NCI-H187 treated with DMSO at 0.1 percent for 48 hours (cell line): ENCODE results near the gene DHX58.

Experiments used
- DNase-seq: peaks from one replicate; lab custom pipeline; 2025; lab: John Stamatoyannopoulos, UW

DHX58 gene

GRCh38 chr17:42109086-42109485 is 3.4 kb downstream of the DHX58 start:
- DNase-seq, result no peak

DNA sequence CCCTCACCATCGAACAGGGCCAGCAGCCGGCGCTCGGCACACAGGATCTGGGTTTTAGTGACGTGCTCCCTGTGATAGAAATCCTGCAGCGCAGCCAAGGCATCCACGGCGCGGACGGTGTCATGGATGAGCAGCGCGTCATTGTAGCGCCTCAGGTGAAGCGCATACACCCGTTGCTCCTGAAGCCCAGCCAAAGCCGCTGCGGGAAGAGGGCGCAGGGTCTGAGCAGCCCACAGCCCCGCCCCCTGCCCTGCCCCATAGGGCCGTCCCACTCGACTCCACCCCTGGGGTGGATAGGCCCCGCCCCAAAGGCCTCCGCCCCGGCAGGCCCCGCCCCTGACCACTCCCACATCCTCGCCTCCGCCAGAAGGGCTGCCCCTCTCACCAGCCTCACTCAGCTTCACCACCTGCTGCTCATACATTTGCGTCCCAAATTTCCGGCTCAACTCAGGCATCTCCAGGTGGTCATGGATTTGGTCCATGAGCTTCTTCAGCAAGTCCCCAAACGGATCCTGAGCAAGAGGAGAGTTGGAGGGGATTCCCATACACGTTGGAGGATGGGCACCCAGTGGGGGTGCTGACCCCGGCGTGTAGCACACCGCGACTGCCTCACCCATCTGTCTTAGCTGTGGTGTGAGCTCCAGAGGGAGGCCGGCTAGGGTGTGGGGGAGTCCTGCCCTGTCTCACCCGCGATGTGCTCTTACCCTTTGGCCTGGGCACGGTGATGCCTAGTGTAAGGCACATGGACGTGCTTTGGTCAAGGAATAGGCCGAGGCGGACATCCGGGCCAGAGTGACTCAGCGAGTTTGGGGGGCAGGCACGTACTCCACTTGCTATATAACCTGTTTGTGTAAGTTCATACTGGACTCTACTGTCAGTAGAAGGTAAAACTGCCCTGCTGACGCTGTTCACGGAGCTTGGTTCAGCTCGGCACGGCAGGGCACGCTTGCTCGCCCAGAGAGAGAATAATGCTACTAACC is 4.6 kb downstream of the DHX58 start:
- peak; percentile 48 for DNase-seq

- no peak for DNase-seq
Measured at GRCh38 chr17:42107124-42107523, 5.4 kb downstream of the DHX58 start.

- DNase-seq, result no peak
Measured at GRCh38 chr17:42106009-42106408, 6.5 kb downstream of the DHX58 start.

DNA sequence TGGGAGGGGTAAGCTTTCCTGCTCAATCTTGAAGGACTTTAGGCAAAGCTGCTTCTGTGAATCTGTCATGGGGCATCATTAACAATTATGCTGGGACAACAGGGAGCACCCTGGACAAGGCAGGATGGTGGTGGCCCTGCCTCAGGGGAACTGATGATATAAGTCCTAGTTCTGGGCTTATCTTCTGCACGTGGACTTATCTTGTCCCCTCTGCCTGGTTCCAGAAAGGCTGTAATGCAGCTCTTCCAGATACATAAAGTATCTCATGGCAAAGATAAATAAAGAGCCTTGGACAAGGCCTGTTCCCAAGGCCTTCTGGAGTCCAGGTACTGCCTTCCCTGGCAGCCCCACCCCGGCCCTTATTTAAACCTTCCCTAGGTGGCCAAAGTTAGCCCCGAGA is 8.2 kb downstream of the DHX58 start:
- DNase-seq, result no peak

DNA sequence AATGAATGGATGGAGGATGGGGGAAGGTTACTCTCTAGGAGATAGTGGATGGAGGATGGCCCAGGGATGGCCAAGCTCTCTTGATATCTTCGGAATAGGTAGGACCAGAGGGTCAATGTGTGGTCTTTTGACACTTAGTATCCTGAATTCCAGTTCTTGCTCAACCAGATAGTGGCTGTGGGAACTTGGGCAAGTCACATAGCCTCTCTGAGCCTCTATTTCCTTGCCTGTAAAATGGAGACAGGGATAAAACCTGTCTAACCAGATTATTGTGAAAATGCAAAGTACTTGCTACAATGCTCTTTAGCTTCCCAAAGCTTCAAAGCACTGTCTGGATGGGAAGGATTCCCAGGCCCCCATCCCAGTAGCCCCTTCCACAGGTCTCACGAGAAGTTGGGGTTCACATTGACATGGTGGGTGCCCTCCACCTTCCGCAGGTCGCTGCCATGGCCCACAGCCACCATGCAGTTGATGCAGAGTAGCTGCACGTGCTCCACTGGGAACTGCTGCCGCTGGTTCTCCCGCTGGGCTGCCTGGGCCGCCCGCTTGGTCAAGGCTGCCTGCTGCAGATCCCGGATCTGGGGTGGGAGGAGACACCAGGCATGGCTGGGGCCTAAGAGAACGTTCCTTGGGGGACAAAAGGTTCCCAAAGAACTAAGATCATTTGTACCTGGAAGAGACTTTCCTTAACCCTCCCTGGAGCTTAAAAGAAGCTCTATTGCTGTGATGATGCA is 9.1 kb downstream of the DHX58 start:
- DNase-seq, result no peak

- DNase-seq, result no peak
Measured at GRCh38 chr17:42101513-42102292, 10.8 kb downstream of the DHX58 start.

DNA sequence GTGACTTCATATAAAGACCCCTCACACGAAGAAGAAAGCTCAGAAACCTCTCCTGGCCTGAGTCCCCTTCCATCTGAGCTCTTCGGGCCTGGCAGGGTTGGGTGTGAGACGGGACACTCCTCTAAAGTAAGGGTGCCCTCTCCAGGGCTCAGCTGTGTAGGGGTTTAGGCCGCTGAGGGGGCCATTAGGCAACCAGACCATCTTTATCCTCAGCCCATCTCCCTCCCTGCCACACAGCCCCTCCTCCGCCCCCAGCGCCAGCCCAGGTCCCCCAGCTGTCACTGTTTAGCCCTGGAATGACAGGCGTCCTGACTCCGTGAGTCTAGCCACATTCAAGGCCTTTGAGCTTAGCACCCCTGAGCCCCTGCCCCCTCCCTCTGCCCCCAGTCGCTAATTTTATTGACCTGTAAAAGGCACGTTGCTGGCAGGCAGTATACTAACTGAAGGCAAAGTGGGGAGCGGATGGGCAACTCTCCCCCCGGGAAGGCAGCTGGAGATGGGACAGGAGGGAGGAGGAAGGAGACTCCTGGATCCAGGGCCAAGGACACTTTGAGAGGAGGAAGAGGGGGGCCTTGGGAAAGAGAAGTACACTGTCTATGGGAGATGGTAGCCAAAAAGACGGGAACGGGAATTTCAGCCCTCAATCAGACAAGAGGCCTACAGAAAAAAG is 13.6 kb downstream of the DHX58 start:
- DNase-seq, result no peak

DNA sequence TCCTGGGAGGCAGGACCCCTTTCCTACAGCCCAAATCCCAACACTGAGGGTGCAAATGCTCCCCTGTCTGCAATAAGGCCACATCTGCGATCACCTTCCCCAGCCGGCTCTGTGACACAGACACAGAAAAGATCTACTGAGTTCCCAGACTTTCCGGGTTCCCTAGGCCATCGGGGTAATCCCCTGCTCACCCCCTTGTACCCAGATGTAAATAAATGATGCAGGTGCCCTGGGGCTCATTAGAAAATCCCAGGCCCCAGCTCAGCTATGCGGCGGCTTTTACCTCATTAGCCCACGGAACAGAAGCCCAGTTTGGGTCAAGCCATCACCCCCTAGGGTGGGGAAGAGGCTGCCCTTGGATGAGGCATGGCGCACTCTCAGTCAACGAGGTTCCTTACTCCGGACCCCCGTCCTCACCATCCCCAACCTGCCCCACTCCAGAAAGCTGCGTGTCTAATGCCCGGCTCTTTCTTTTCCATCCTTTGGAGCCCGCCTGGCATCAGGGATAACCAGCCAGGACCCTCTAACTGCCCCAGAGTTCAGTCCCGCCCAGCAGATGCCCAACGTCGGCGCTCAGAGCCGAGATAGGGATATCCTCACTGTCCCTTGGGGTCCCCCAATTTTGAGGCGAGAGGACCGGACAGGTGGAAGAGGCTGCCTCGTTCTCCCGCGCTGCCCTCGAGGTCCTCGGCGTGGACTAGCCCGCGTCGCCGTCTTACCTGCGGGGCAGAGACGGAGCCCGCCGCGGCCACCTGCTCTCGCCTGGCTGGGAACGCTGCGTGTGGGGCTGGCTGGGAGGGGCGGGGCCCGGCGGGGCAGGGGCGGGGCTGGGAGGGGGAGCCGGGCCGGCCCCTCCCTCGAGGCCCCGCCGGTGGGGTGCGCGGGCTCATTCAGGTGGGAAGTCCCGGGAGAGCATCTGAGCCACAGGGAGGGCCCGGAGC is 14.6 kb downstream of the DHX58 start, which contains the start of gene ZNF385C:
TSS of gene ZNF385C (minus strand) at position 783 of the 941 bp plus-strand sequence. CDS start 35,417 bp downstream, outside the sequence.
- no peak for DNase-seq

GRCh38 chr17:42096360-42097111 is 16.0 kb downstream of the DHX58 start:
- no peak for DNase-seq

DNA sequence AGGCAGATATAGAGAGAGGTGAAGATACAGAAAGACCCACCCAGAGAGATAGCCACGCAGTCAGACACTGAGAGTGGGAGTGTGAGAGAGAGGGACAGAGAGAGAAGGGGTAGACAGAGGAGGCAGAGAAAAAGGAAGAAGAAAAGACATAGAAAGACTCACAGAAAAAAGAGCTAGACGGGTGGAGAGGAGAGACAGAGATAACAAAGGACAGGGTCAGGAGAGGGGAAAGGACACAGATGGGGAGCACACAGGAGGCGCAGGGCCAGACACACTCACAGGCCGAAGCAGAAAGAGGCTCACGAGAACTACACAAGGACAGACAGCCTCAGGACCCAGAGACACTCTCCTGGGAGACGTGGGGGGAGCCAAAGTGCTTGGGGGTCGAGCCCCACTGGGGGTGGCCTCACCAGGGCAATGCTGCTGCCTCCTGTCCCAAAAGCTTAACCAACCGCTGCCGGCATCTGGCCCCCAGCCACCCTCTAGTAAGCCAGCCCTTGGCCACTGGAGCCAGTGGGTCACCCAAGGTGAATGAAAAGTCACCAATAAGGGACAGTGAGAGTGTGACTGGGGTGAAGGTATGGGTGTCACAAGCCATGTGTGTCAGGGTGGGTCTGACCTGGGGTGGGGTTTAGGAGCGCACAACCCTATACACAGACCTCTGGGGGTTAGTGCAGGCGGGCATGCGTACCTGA is 18.0 kb downstream of the DHX58 start:
- DNase-seq, result no peak

DNA sequence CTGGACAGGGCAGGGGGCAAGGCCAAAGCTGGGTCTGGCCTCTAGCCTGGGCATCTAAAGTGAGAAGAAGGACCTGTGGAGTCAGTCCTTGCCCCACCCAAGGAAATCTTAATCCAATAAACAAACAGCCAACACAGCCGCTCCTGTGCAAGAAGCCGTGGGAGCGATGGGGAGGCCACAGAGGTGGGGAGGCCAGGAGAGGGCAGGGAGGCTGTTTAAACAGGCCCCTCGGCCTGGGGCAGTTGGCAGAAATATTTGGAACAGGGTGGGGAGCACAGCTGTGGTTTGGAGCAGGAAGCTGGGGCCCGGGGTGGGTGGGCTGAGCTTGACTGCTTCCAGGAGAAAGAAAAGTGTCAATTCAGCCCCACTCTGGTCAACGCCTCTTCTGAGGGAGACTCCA is 19.6 kb downstream of the DHX58 start:
- DNase-seq, result no peak

- DNase-seq, result no peak
Measured at GRCh38 chr17:42090964-42091790, 21.3 kb downstream of the DHX58 start.

GRCh38 chr17:42088736-42089135 is 23.8 kb downstream of the DHX58 start:
- no peak for DNase-seq

DNA sequence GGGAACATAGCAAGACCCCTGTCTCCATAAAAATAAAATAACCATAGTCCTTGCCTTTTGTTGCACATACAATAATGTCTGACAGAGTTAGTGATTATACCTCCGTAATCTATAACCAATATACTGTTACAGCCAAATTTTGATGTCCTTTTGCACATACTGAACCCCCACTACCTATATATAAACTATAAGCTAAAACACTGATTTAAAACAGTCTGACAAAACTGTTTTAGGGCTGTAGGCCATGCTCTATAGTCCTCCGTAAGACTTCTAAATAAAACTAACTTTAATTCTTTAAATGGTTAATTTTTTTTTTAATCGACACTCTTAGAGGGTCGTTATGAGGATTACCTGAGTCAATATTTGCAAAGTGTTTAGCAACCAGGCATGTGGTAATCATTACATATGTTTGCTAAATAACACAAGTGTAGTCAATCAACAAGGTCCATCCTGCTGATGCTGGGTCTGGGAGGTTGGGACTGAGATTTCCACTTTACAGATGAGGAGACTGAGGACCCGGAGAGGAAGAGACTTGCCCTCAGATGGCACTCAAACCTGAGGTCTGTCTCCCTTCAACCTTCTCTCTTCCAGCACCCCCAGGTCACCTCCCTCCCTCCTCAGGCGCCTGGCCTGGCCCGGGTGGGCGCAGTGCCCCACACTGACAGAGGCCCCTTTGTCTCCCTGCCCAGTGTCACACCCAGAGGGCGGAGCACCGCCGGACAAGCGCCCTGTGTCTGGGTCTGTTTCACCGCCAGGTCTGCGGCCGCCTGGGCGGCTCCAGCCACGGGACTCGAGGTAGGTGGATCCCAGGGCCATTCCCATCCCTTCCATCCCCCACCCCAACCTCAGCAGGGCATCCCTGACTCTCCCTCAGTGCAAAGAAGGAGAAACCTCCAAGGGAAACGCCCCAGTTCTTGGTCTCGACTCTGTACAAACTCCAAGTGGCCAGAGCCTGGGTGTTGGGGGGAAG is 24.5 kb downstream of the DHX58 start:
- no peak for DNase-seq

GRCh38 chr17:42087042-42087701 is 25.3 kb downstream of the DHX58 start:
- no peak for DNase-seq
